PFSK-1 (cell line): ENCODE data around the gene TRPT1.

Source experiments
- FOXP2 ChIP-seq: optimal IDR thresholded peaks from 2 replicates; pipeline ENCODE3; 2011; ENCODE audit warnings: borderline replicate concordance, control low read depth, inconsistent platforms; ENCODE audit not compliant: insufficient read depth; ENCODE audit errors: extremely low read length, extremely low read depth
- POLR2AphosphoS5 ChIP-seq: IDR thresholded peaks from 2 replicates; pipeline ENCODE4 v1.6.1; 2012; ENCODE audit warnings: low read depth, mild to moderate bottlenecking, control low read depth, low read length, moderate library complexity
- REST ChIP-seq, 2 experiments: IDR thresholded peaks; 2 replicates each; pipeline versions ENCODE4 v1.6.1 to v1.8.0; 2011 to 2012; ENCODE audit warnings: low read depth in 2 of 2, low read length in 2 of 2, control low read depth in 1 of 2, inconsistent platforms in 1 of 2, mild to moderate bottlenecking in 1 of 2, moderate library complexity in 1 of 2; ENCODE audit not compliant: insufficient read depth in 1 of 2
- SIN3A ChIP-seq: IDR thresholded peaks from 2 replicates; pipeline ENCODE4 v1.6.1; 2012; ENCODE audit warnings: mild to moderate bottlenecking, low read length, moderate library complexity, borderline replicate concordance; ENCODE audit not compliant: insufficient read depth
- TAF1 ChIP-seq: IDR thresholded peaks from 2 replicates; pipeline ENCODE4 v1.6.1; 2012; ENCODE audit warnings: low read length, control low read depth, borderline replicate concordance; ENCODE audit not compliant: insufficient read depth

The TRPT1 gene

GRCh38 chr11:64196626-64197025 lies 29.4 kb downstream of the TRPT1 start:
- TF ChIP-seq FOXP2: no peak
- TF ChIP-seq REST (IDR thresholded peaks at IDR 0.05; ENCODE audit: insufficient read depth in 1 of 2, low read depth in 2 of 2, low read length in 2 of 2): no peak
- TF ChIP-seq SIN3A: no peak
- no peak for TF ChIP-seq POLR2AphosphoS5
- no peak for TF ChIP-seq TAF1

GRCh38 chr11:64192434-64192833 lies 33.6 kb downstream of the TRPT1 start:
- TF ChIP-seq REST (IDR thresholded peaks at IDR 0.05; ENCODE audit: insufficient read depth in 1 of 2, low read depth in 2 of 2, low read length in 2 of 2) (no peak), FOXP2 (no peak), TAF1 (no peak), SIN3A (no peak)

GRCh38 chr11:64186492-64187165 lies 39.4 kb downstream of the TRPT1 start:
- TF ChIP-seq TAF1 (no peak), SIN3A (peak; percentile 80; the same call in 1 of the 2 replicates)

- TF ChIP-seq POLR2AphosphoS5 (no peak; the same call in 1 of the 2 replicates), SIN3A (peak; percentile 48; the same call in 1 of the 2 replicates), TAF1 (peak; percentile 92), FOXP2 (no peak), REST (IDR thresholded peaks at IDR 0.05; ENCODE audit: insufficient read depth in 1 of 2, low read depth in 2 of 2, low read length in 2 of 2) (peak in 1 of 2 experiments; percentile 52; a peak in 1 of 4 replicates)
Observed at GRCh38 chr11:64185693-64186491, 40.1 kb downstream of the TRPT1 start, which contains the start of gene STIP1. Gene STIP1 (plus strand): TSS chr11:64186171. CDS start chr11:64186262, 91 bp downstream.

GRCh38 chr11:64185175-64185692 lies 40.8 kb downstream of the TRPT1 start:
- TF ChIP-seq REST (IDR thresholded peaks at IDR 0.05; ENCODE audit: insufficient read depth in 1 of 2, low read depth in 2 of 2, low read length in 2 of 2) (peak in 1 of 2 experiments; percentile 52; a peak in 1 of 4 replicates), POLR2AphosphoS5 (peak; percentile 95), SIN3A (0 out of 2 replicates have a peak, but pooled peaks have one; percentile 8), FOXP2 (no peak), TAF1 (peak; percentile 94)
